ENCODE results near the gene ATP1B3.

The ATP1B3 gene

GRCh38 chr3:141945726-141946485 is 69.5 kb downstream of the ATP1B3 start:
- TF ChIP-seq ZNF274 (IDR thresholded peaks at IDR 0.05; ENCODE audit: low read depth, low read length) (no peak), SUZ12 (IDR thresholded peaks at IDR 0.05; ENCODE audit: extremely low read depth, insufficient read depth, insufficient read length) (no peak), YY1 (IDR thresholded peaks at IDR 0.05; ENCODE audit: insufficient read depth, insufficient read length) (no peak)
- no peaks in the 10 kb centered on the region for H3K36me3 ChIP-seq (ENCODE audit: insufficient read depth, insufficient read length, low read length)
- H3K9ac ChIP-seq (ENCODE audit: insufficient read length, low read depth): no peak overlapping the region
- no peaks in the 10 kb centered on the region for H3K27me3 ChIP-seq (ENCODE audit: insufficient read depth, insufficient read length)
- no peaks in the 10 kb centered on the region; the same call in 1 of the 2 replicates for H3K9me3 ChIP-seq (ENCODE audit: insufficient read depth, low read length)
- H3K4me1 ChIP-seq (ENCODE audit: insufficient read depth, insufficient read length): peaks cover 5% of the 10 kb centered on the region
- DNase-seq (ENCODE audit: low read depth, low spot score): no peak
- H3K4me3 ChIP-seq (ENCODE audit: insufficient read length, low read depth): no peak overlapping the region

GRCh38 chr3:141949399-141949798 is 73.0 kb downstream of the ATP1B3 start:
- no peaks in the 10 kb centered on the region; the same call in 1 of the 2 replicates for H3K9me3 ChIP-seq (ENCODE audit: insufficient read depth, low read length)
- H3K27me3 ChIP-seq (ENCODE audit: insufficient read depth, insufficient read length): no peaks in the 10 kb centered on the region
- no peak for DNase-seq (ENCODE audit: low read depth, low spot score)
- peaks cover 5% of the 10 kb centered on the region for H3K4me1 ChIP-seq (ENCODE audit: insufficient read depth, insufficient read length)
- no peak overlapping the region for H3K9ac ChIP-seq (ENCODE audit: insufficient read length, low read depth)
- H3K4me3 ChIP-seq (ENCODE audit: insufficient read length, low read depth): no peak overlapping the region
- TF ChIP-seq SUZ12 (IDR thresholded peaks at IDR 0.05; ENCODE audit: extremely low read depth, insufficient read depth, insufficient read length) (no peak), YY1 (IDR thresholded peaks at IDR 0.05; ENCODE audit: insufficient read depth, insufficient read length) (no peak), ZNF274 (IDR thresholded peaks at IDR 0.05; ENCODE audit: low read depth, low read length) (no peak)
- H3K36me3 ChIP-seq (ENCODE audit: insufficient read depth, insufficient read length, low read length): peaks cover 11% of the 10 kb centered on the region

- DNase-seq (ENCODE audit: low read depth, low spot score): no peak
- Histone ChIP-seq H3K27me3 (ENCODE audit: insufficient read depth, insufficient read length) (no peaks in the 10 kb centered on the region), H3K36me3 (ENCODE audit: insufficient read depth, insufficient read length, low read length) (peaks cover 11% of the 10 kb centered on the region), H3K9ac (ENCODE audit: insufficient read length, low read depth) (no peak overlapping the region), H3K4me1 (ENCODE audit: insufficient read depth, insufficient read length) (peaks cover 5% of the 10 kb centered on the region), H3K4me3 (ENCODE audit: insufficient read length, low read depth) (no peak overlapping the region), H3K9me3 (ENCODE audit: insufficient read depth, low read length) (no peaks in the 10 kb centered on the region; the same call in 1 of the 2 replicates)
- TF ChIP-seq SUZ12 (IDR thresholded peaks at IDR 0.05; ENCODE audit: extremely low read depth, insufficient read depth, insufficient read length) (no peak), YY1 (IDR thresholded peaks at IDR 0.05; ENCODE audit: insufficient read depth, insufficient read length) (no peak), ZNF274 (IDR thresholded peaks at IDR 0.05; ENCODE audit: low read depth, low read length) (no peak)
Measured at GRCh38 chr3:141949972-141950371, 73.5 kb downstream of the ATP1B3 start.

GRCh38 chr3:141950572-141951493 is 74.4 kb downstream of the ATP1B3 start:
- Histone ChIP-seq H3K27me3 (ENCODE audit: insufficient read depth, insufficient read length) (no peaks in the 10 kb centered on the region), H3K9ac (ENCODE audit: insufficient read length, low read depth) (no peak overlapping the region), H3K4me1 (ENCODE audit: insufficient read depth, insufficient read length) (peaks cover 5% of the 10 kb centered on the region), H3K4me3 (ENCODE audit: insufficient read length, low read depth) (no peak overlapping the region), H3K36me3 (ENCODE audit: insufficient read depth, insufficient read length, low read length) (peaks cover 11% of the 10 kb centered on the region), H3K9me3 (ENCODE audit: insufficient read depth, low read length) (no peaks in the 10 kb centered on the region; the same call in 1 of the 2 replicates)
- no peak for TF ChIP-seq SUZ12 (IDR thresholded peaks at IDR 0.05; ENCODE audit: extremely low read depth, insufficient read depth, insufficient read length)
- TF ChIP-seq ZNF274 (IDR thresholded peaks at IDR 0.05; ENCODE audit: low read depth, low read length): no peak
- no peak for TF ChIP-seq YY1 (IDR thresholded peaks at IDR 0.05; ENCODE audit: insufficient read depth, insufficient read length)
- DNase-seq (ENCODE audit: low read depth, low spot score): no peak

- Histone ChIP-seq H3K4me3 (ENCODE audit: insufficient read length, low read depth) (no peak overlapping the region), H3K36me3 (ENCODE audit: insufficient read depth, insufficient read length, low read length) (peaks cover 13% of the 10 kb centered on the region), H3K9me3 (ENCODE audit: insufficient read depth, low read length) (no peaks in the 10 kb centered on the region; the same call in 1 of the 2 replicates), H3K4me1 (ENCODE audit: insufficient read depth, insufficient read length) (peaks cover 3% of the 10 kb centered on the region), H3K27me3 (ENCODE audit: insufficient read depth, insufficient read length) (no peaks in the 10 kb centered on the region), H3K9ac (ENCODE audit: insufficient read length, low read depth) (no peak overlapping the region)
- TF ChIP-seq YY1 (IDR thresholded peaks at IDR 0.05; ENCODE audit: insufficient read depth, insufficient read length) (no peak), ZNF274 (IDR thresholded peaks at IDR 0.05; ENCODE audit: low read depth, low read length) (no peak), SUZ12 (IDR thresholded peaks at IDR 0.05; ENCODE audit: extremely low read depth, insufficient read depth, insufficient read length) (no peak)
- DNase-seq (ENCODE audit: low read depth, low spot score): no peak
Measured at GRCh38 chr3:141952611-141953010, 76.2 kb downstream of the ATP1B3 start.

- no peak for DNase-seq (ENCODE audit: low read depth, low spot score)
- Histone ChIP-seq H3K9me3 (ENCODE audit: insufficient read depth, low read length) (no peaks in the 10 kb centered on the region), H3K9ac (ENCODE audit: insufficient read length, low read depth) (no peak overlapping the region), H3K27me3 (ENCODE audit: insufficient read depth, insufficient read length) (no peaks in the 10 kb centered on the region), H3K36me3 (ENCODE audit: insufficient read depth, insufficient read length, low read length) (peaks cover 21% of the 10 kb centered on the region), H3K4me1 (ENCODE audit: insufficient read depth, insufficient read length) (no peaks in the 10 kb centered on the region), H3K4me3 (ENCODE audit: insufficient read length, low read depth) (no peak overlapping the region)
- no peak for TF ChIP-seq YY1 (IDR thresholded peaks at IDR 0.05; ENCODE audit: insufficient read depth, insufficient read length)
- TF ChIP-seq SUZ12 (IDR thresholded peaks at IDR 0.05; ENCODE audit: extremely low read depth, insufficient read depth, insufficient read length): no peak
- no peak for TF ChIP-seq ZNF274 (IDR thresholded peaks at IDR 0.05; ENCODE audit: low read depth, low read length)
Measured at GRCh38 chr3:141955175-141955574, 78.7 kb downstream of the ATP1B3 start.
